Keratinocyte (primary cell): Measurements from ENCODE around the gene NHSL1. TPM values are rescaled to one million over a fixed set of nuclear protein-coding genes. Genes with fewer than 3 reads are reported as not detected.

ENCODE experiments used
- DNase-seq: peaks from one replicate; pipeline ENCODE4 v3.0.0-alpha.2; 2011; ENCODE audit warnings: low read depth, missing footprints, low spot score
- FAIRE-seq: peaks from 2 replicates; lab custom pipeline; 2011; peaks lifted over from hg19 to GRCh38; lab: Jason Lieb, UNC
- H2AFZ ChIP-seq: 2 replicates; pipeline ENCODE4 v1.6.0; 2012; ENCODE audit warnings: low read length, control low read depth, inconsistent platforms; ENCODE audit not compliant: control insufficient read depth
- H3K27ac ChIP-seq: 2 replicates; pipeline ENCODE4 v1.5.1; 2011; ENCODE audit warnings: low read length; ENCODE audit not compliant: control insufficient read depth, insufficient read depth
- H3K27me3 ChIP-seq: 3 replicates; pipeline ENCODE4 v1.6.0; 2011; ENCODE audit warnings: low read length; ENCODE audit not compliant: control insufficient read depth, insufficient read depth; ENCODE audit errors: extremely low read depth
- H3K36me3 ChIP-seq, 2 experiments: 2 replicates in 1 of 2; 3 replicates in 1 of 2; pipeline ENCODE4 v1.5.1; 2011; ENCODE audit warnings: low read length in 2 of 2, mild to moderate bottlenecking in 1 of 2; ENCODE audit not compliant: control insufficient read depth in 2 of 2, insufficient read depth in 2 of 2; ENCODE audit errors: extremely low read depth in 1 of 2
- H3K4me1 ChIP-seq: 3 replicates; pipeline ENCODE4 v1.5.1; 2011; ENCODE audit warnings: low read length; ENCODE audit not compliant: control insufficient read depth, insufficient read depth; ENCODE audit errors: extremely low read depth
- H3K4me2 ChIP-seq: 3 replicates; pipeline ENCODE4 v1.6.0; 2011; ENCODE audit warnings: low read depth, low read length; ENCODE audit not compliant: control insufficient read depth, insufficient read depth; ENCODE audit errors: extremely low read depth
- H3K4me3 ChIP-seq, 3 experiments: fragments of 200-600 bp in 1 of 3; sonication (generic) in 1 of 3; 2 replicates in 2 of 3; 3 replicates in 1 of 3; pipeline ENCODE4 v1.5.1; 2011 to 2016; ENCODE audit warnings: low read length in 3 of 3, mild to moderate bottlenecking in 3 of 3, control low read depth in 2 of 3, inconsistent platforms in 1 of 3, low read depth in 1 of 3, mixed read lengths in 1 of 3, mixed run types in 1 of 3, moderate library complexity in 1 of 3; ENCODE audit not compliant: control insufficient read depth in 2 of 3, insufficient read depth in 2 of 3; ENCODE audit errors: extremely low read depth in 1 of 3
- H3K79me2 ChIP-seq: 2 replicates; pipeline ENCODE4 v1.6.0; 2012; ENCODE audit warnings: low read length; ENCODE audit not compliant: control insufficient read depth, insufficient read depth
- H3K9ac ChIP-seq: 3 replicates; pipeline ENCODE4 v1.6.0; 2011; ENCODE audit warnings: low read length; ENCODE audit not compliant: control insufficient read depth, insufficient read depth; ENCODE audit errors: extremely low read depth
- H3K9me1 ChIP-seq: 3 replicates; pipeline ENCODE4 v1.6.0; 2011; ENCODE audit warnings: low read length; ENCODE audit not compliant: control insufficient read depth, insufficient read depth; ENCODE audit errors: extremely low read depth
- H3K9me3 ChIP-seq: 2 replicates; pipeline ENCODE4 v1.5.1; 2012; ENCODE audit warnings: low read depth, low read length; ENCODE audit not compliant: control insufficient read depth
- H4K20me1 ChIP-seq: 3 replicates; pipeline ENCODE4 v1.6.0; 2011; ENCODE audit warnings: low read length; ENCODE audit not compliant: control insufficient read depth, insufficient read depth; ENCODE audit errors: extremely low read depth
- EZH2 ChIP-seq: IDR thresholded peaks from one replicate; pipeline ENCODE4 v1.6.1; 2012; ENCODE audit warnings: inconsistent platforms, mild to moderate bottlenecking, low read length, moderate library complexity
- dilution Hi-C: fragments of 300-500 bp; cut with MboI; formaldehyde crosslinking; loops from one replicate; pipeline ENCODE4 v1.7.0; 2020; ENCODE audit warnings: low sequenced_read_pairs; ENCODE audit not compliant: extremely low pct_ligation_motif_present
- polyA plus RNA-seq, 5 experiments: library from polyadenylated mRNA; depleted of rRNA in 3 of 5; stranded (reverse) in 3 of 5; stranded (forward) in 1 of 5; unstranded in 1 of 5; fragments of >200 nt; gene quantifications; 1 replicate in 1 of 5; 2 replicates in 3 of 5; 3 replicates in 1 of 5; pipeline versions ENCODE4 v1.2.1 to v1.2.3, GENCODE V29; 2011 to 2012; ENCODE audit warnings: missing spikeins in 2 of 5, low read depth in 1 of 5, low replicate concordance in 1 of 5
- TF ChIP-seq, protein P1 (sequence below), 3 experiments: IDR thresholded peaks in 1 of 3; conservative IDR thresholded peaks in 1 of 3; optimal IDR thresholded peaks in 1 of 3; 2 replicates in 2 of 3; 3 replicates in 1 of 3; pipeline versions ENCODE3 to v1.5.1; 2011; ENCODE audit warnings: low read length in 3 of 3, mild to moderate bottlenecking in 3 of 3, moderate library complexity in 2 of 3, control low read depth in 1 of 3, inconsistent platforms in 1 of 3; ENCODE audit not compliant: insufficient read depth in 2 of 3; ENCODE audit errors: extremely low read depth in 1 of 3

NHSL1 gene
- polyA plus RNA-seq, 1 donor (not counting 4 experiments of a cell fraction or from before 2014, with no cell fraction given), result 11.8 TPM

DNA sequence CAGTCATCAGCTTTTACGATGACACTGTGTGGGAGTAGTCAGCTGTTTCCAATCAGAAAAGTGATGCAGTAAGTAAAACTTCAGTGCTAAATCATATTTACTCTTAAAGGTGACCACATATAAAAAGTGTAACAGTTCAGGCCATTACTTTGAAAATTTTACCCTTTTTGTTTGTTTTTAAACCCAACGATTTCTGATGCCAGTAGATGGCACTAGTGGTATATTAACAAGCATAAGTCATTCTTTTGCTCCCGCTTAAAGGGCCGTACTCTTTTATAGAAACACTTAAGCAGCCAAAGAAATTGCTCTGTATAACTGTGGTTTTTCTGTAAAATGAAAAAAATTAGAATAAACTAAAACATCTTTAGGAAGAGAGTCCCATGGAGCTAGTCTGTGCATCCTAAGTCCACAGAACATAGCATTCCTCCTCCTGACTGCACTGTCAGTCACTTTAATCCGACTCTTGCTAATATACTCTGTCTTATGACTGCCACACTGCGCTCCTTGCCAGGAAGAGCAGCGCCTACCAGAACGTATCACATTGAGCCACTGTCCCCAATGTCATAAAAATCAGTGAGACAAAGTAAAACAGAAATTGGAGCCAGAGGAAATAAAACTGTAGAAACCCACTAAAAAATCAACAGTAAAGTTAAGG lies 70.2 kb downstream of the NHSL1 start:
- Histone ChIP-seq H3K9ac (no peak overlapping the region), H3K27me3 (no peaks in the 10 kb centered on the region), H3K4me1 (no peaks in the 10 kb centered on the region), H4K20me1 (no peaks in the 10 kb centered on the region), H3K4me2 (no peak overlapping the region), H3K4me3 (no peak overlapping the region), H3K9me3 (no peaks in the 10 kb centered on the region), H3K27ac (no peak overlapping the region), H3K79me2 (no peaks in the 10 kb centered on the region), H2AFZ (no peak overlapping the region), H3K36me3 (peaks cover 25 to 36% of the 10 kb centered on the region in 2 experiments), H3K9me1 (no peaks in the 10 kb centered on the region)
- DNase-seq (no peak), FAIRE-seq (peak; percentile 66)
- no peak for TF ChIP-seq EZH2
- TF ChIP-seq, protein P1, sequence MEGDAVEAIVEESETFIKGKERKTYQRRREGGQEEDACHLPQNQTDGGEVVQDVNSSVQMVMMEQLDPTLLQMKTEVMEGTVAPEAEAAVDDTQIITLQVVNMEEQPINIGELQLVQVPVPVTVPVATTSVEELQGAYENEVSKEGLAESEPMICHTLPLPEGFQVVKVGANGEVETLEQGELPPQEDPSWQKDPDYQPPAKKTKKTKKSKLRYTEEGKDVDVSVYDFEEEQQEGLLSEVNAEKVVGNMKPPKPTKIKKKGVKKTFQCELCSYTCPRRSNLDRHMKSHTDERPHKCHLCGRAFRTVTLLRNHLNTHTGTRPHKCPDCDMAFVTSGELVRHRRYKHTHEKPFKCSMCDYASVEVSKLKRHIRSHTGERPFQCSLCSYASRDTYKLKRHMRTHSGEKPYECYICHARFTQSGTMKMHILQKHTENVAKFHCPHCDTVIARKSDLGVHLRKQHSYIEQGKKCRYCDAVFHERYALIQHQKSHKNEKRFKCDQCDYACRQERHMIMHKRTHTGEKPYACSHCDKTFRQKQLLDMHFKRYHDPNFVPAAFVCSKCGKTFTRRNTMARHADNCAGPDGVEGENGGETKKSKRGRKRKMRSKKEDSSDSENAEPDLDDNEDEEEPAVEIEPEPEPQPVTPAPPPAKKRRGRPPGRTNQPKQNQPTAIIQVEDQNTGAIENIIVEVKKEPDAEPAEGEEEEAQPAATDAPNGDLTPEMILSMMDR (optimal IDR thresholded peaks at IDR 0.05 in 1 of 3, IDR thresholded peaks at IDR 0.05 in 1 of 3, conservative IDR thresholded peaks at IDR 0.05 in 1 of 3; ENCODE audit: extremely low read depth in 1 of 3, insufficient read depth in 2 of 3, low read length in 3 of 3), result peak in 2 of 3 experiments; percentile 33 to 52
- dilution Hi-C loops, result no loop called here

DNA sequence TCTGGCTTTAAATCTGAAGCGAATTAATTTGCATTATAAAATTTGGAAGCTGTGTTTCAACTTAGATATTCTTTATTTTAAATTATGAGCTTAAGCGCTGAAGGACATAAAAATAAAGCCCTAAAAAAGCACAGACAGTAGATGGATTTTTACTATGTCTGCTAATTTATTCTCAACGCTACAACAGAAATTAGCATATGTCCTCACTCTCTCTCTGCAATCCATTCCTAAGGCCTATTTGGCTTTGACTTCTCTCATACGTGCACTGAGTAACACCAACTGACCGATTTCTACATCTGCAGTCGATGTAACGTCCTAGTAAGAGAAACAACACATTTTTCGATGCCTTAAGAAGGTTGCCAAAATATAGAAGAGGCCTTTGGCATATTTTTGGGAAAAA lies 71.6 kb downstream of the NHSL1 start:
- no peaks in the 10 kb centered on the region for H3K4me1 ChIP-seq
- H3K9me1 ChIP-seq, result no peaks in the 10 kb centered on the region
- H4K20me1 ChIP-seq, result no peaks in the 10 kb centered on the region
- no peak overlapping the region for H2AFZ ChIP-seq
- no peaks in the 10 kb centered on the region for H3K9me3 ChIP-seq
- dilution Hi-C loops, result no loop called here
- no peak overlapping the region for H3K4me3 ChIP-seq
- H3K9ac ChIP-seq, result no peak overlapping the region
- FAIRE-seq (no peak), DNase-seq (no peak)
- no peak for TF ChIP-seq EZH2
- TF ChIP-seq, protein P1 (optimal IDR thresholded peaks at IDR 0.05 in 1 of 3, IDR thresholded peaks at IDR 0.05 in 1 of 3, conservative IDR thresholded peaks at IDR 0.05 in 1 of 3; ENCODE audit: extremely low read depth in 1 of 3, insufficient read depth in 2 of 3, low read length in 3 of 3), result no peak
- H3K27me3 ChIP-seq, result no peaks in the 10 kb centered on the region
- no peak overlapping the region for H3K4me2 ChIP-seq
- H3K27ac ChIP-seq, result no peak overlapping the region
- H3K79me2 ChIP-seq, result no peaks in the 10 kb centered on the region
- H3K36me3 ChIP-seq, result peaks cover 25 to 34% of the 10 kb centered on the region in 2 experiments
